Mesendoderm (in vitro differentiated cells): ENCODE measurements around the gene TMEM121.
"Not testable (repeated sequence)": the region's sequence is repeated elsewhere in the genome, so short reads cannot be mapped to it uniquely, and the experiment has no call there.

Experiments
- DNase-seq: peaks from one replicate; pipeline ENCODE4 v3.0.0; 2013
- H2AK5ac ChIP-seq: 2 replicates; pipeline ENCODE4 v1.6.1; 2013; ENCODE audit warnings: low read length, inconsistent platforms
- H2BK120ac ChIP-seq: 2 replicates; pipeline ENCODE4 v1.6.1; 2013; ENCODE audit warnings: low read depth, mild to moderate bottlenecking, low read length, moderate library complexity, mixed read lengths
- H2BK15ac ChIP-seq: replicated peaks from 2 replicates; pipeline ENCODE4 v1.6.1; 2013; ENCODE audit warnings: low read depth, mild to moderate bottlenecking, moderate library complexity
- H2BK5ac ChIP-seq: 2 replicates; pipeline ENCODE4 v1.6.1; 2013; ENCODE audit warnings: low read length, inconsistent platforms
- H3K18ac ChIP-seq: 2 replicates; pipeline ENCODE4 v1.6.1; 2013; ENCODE audit warnings: mild to moderate bottlenecking, low read length, mixed read lengths
- H3K23ac ChIP-seq: one replicate; pipeline ENCODE4 v1.6.1; 2013; ENCODE audit warnings: low read length
- H3K27ac ChIP-seq: 2 replicates; pipeline ENCODE4 v1.5.1; 2013; ENCODE audit warnings: low read depth, mild to moderate bottlenecking, inconsistent platforms, low read length, moderate library complexity
- H3K27me3 ChIP-seq: 2 replicates; pipeline ENCODE4 v1.6.1; 2013; ENCODE audit warnings: low read length, control low read depth, mild to moderate bottlenecking, inconsistent platforms; ENCODE audit not compliant: insufficient read depth, poor library complexity
- H3K36me3 ChIP-seq: 2 replicates; pipeline ENCODE4 v1.6.1; 2013; ENCODE audit warnings: low read length, inconsistent platforms; ENCODE audit not compliant: control insufficient read depth, insufficient read depth
- H3K4ac ChIP-seq: one replicate; pipeline ENCODE4 v1.6.1; 2013; ENCODE audit warnings: low read depth, mild to moderate bottlenecking, low read length, moderate library complexity
- H3K4me1 ChIP-seq: 2 replicates; pipeline ENCODE4 v1.6.1; 2013; ENCODE audit warnings: low read depth, low read length, inconsistent platforms; ENCODE audit not compliant: control insufficient read depth
- H3K4me2 ChIP-seq: 2 replicates; pipeline ENCODE4 v1.6.1; 2013; ENCODE audit warnings: low read length
- H3K4me3 ChIP-seq: 2 replicates; pipeline ENCODE4 v1.5.1; 2013; ENCODE audit warnings: mild to moderate bottlenecking, low read length
- H3K56ac ChIP-seq: one replicate; pipeline ENCODE4 v1.6.1; 2013; ENCODE audit warnings: low read length
- H3K79me1 ChIP-seq: 2 replicates; pipeline ENCODE4 v1.6.1; 2013; ENCODE audit warnings: low read length, inconsistent platforms
- H3K79me2 ChIP-seq: 2 replicates; pipeline ENCODE4 v1.6.1; 2013; ENCODE audit warnings: mild to moderate bottlenecking, low read length; ENCODE audit not compliant: control insufficient read depth, insufficient read depth
- H3K9ac ChIP-seq: 2 replicates; pipeline ENCODE4 v1.6.1; 2013; ENCODE audit warnings: low read length, inconsistent platforms
- H4K5ac ChIP-seq: one replicate; pipeline ENCODE4 v1.6.1; 2013; ENCODE audit warnings: low read length
- H4K8ac ChIP-seq: one replicate; pipeline ENCODE4 v1.6.1; 2013; ENCODE audit warnings: low read depth, mild to moderate bottlenecking, control low read depth, low read length, moderate library complexity
- WGBS: extraction: QIAGEN DNeasy Blood & Tissue Kit; methylation state at CpG from one replicate; pipeline ENCODE4 v1.1.7; 2013; ENCODE audit warnings: low lambda C conversion rate, missing lambda C conversion rate; ENCODE audit not compliant: insufficient coverage; ENCODE audit errors: extremely low coverage; 5-methylcytosine and 5-hydroxymethylcytosine counted together

The TMEM121 gene

DNA sequence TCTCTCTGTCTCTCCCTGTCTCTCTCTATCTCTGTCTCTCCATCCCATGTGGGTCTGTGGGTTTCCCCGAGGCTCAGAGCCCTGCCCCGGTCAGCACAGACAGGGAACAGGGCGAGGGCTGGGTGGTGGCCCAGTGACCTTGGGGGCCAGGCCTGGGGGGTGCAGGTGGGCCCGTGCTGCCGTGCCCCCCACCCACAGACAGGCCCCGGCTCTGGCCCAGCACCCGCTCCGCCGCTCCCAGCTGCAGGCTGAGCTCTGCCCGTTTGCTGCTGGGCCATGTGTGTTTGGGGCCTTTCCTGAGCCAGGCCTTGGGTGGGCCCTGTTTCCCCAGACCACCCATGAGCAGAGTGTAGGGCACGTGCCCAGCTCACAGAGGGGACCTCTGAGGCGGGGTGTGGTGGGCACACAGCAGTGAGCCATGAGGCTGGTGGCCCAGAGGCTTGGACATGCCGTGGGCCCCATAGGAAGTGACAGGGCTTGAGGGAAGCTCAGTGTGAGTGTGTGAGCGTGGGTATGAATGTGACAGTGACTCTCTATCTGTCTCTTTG lies 51.0 kb downstream of the TMEM121 start:
- Histone ChIP-seq H3K27me3 (no peaks in the 10 kb centered on the region), H3K9ac (no peak overlapping the region), H2BK5ac (no peak overlapping the region), H2BK15ac (no peak overlapping the region), H4K8ac (no peak overlapping the region), H3K27ac (no peak overlapping the region), H3K79me1 (no peaks in the 10 kb centered on the region), H3K4me3 (no peak overlapping the region), H3K4me1 (no peaks in the 10 kb centered on the region), H3K23ac (no peak overlapping the region), H3K4ac (no peak overlapping the region), H2BK120ac (no peak overlapping the region), H3K4me2 (no peak overlapping the region), H3K56ac (no peak overlapping the region), H3K79me2 (no peaks in the 10 kb centered on the region), H2AK5ac (no peak overlapping the region), H4K5ac (no peak overlapping the region), H3K36me3 (no peaks in the 10 kb centered on the region), H3K18ac (no peak overlapping the region)
- WGBS, result no CpG with 5 or more reads among the region's 14 CpGs
- no peak for DNase-seq

DNA sequence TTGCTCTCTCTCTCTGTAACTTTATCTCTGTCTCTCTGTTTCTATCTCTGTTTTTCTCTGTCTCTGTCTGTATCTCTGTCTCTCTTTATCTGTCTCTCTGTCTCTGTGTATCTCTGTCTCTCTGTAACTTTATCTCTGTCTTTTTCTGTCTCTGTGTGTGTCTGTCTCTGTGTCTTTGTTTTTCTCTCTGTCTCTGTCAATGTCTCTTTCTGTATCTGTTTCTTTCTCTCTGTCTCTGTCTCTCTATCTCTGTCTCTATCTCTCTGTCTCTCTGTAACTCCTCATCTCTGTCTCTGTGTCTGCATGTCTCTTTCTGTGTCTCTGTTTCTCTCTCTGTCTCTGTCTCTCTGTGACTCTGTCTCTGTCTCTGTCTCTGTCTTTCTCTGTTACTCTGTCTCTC lies 51.7 kb downstream of the TMEM121 start:
- Histone ChIP-seq H3K79me1 (no peaks in the 10 kb centered on the region), H3K18ac (no peak overlapping the region), H3K79me2 (no peaks in the 10 kb centered on the region), H3K4me1 (no peaks in the 10 kb centered on the region), H3K36me3 (no peaks in the 10 kb centered on the region), H3K4me3 (no peak overlapping the region), H4K5ac (no peak overlapping the region), H3K9ac (no peak overlapping the region), H2BK5ac (no peak overlapping the region), H2BK15ac (no peak overlapping the region), H2BK120ac (no peak overlapping the region), H3K27me3 (no peaks in the 10 kb centered on the region), H3K23ac (no peak overlapping the region), H2AK5ac (no peak overlapping the region), H3K4me2 (no peak overlapping the region), H3K4ac (no peak overlapping the region), H3K27ac (no peak overlapping the region), H3K56ac (no peak overlapping the region), H4K8ac (no peak overlapping the region)
- DNase-seq, result no peak

DNA sequence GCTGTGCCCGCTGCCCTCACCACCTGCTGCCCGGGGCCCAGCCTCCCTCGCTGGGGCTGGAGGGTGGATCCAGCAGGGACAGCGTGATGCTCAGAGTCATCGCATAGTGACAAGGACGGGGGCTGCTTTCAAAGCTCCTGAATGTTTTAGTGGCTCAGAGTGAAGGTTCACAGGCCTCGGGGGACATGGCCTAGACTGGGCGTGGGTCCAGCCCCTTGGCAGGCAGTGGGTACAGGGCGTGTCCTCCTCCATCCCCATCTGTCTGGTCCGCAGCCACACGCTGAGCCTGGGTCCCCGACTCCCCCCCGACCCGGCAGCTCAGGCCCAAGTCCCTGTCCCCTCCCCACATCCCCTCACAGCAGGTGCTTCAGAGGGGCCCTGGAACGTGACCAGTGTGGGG lies 52.8 kb downstream of the TMEM121 start:
- not testable (repeated sequence) for H2BK15ac ChIP-seq, H3K79me1 ChIP-seq, H4K8ac ChIP-seq, H3K4me1 ChIP-seq, H3K4me2 ChIP-seq, H2BK5ac ChIP-seq, H3K79me2 ChIP-seq, H3K4me3 ChIP-seq, H3K36me3 ChIP-seq, H3K27ac ChIP-seq, H3K27me3 ChIP-seq, DNase-seq, H3K18ac ChIP-seq, H3K56ac ChIP-seq, H3K23ac ChIP-seq, H3K9ac ChIP-seq, H2AK5ac ChIP-seq, H3K4ac ChIP-seq, H2BK120ac ChIP-seq, H4K5ac ChIP-seq
- no CpG with 5 or more reads among the region's 15 CpGs for WGBS
